ENCODE measurements around the gene RTL5. TPM values are rescaled to one million over a fixed set of nuclear protein-coding genes. Genes with fewer than 3 reads are reported as not detected.
A peak's percentile ranks its signal among the peaks of the same experiment; 100 is the strongest.

RTL5 gene
- total RNA-seq, 1 experiment from 2014 or later = 2.5 TPM

GRCh38 chrX:72129661-72130060 is 2.1 kb downstream of the RTL5 start:
- H3K27me3 ChIP-seq (ENCODE audit: insufficient read depth, low read length) = no peaks in the 10 kb centered on the region
- peaks cover 4 to 18% of the 10 kb centered on the region in 2 experiments; a peak in 3 of 4 replicates for H3K4me1 ChIP-seq (ENCODE audit: control insufficient read depth in 1 of 2, insufficient read depth in 2 of 2, low read length in 2 of 2)
- no peak overlapping the region for H3K9ac ChIP-seq (ENCODE audit: low read length)
- no peaks in the 10 kb centered on the region for H3K9me2 ChIP-seq (ENCODE audit: insufficient read depth)
- BruUV-seq (replicated peaks) = no TSS peak
- intact Hi-C loops (cut with micrococcal nuclease) = loop anchor here (5.0 to 10.0 kb wide), 2 partner anchors 127 to 255 kb away; no protein-coding TSS in a partner anchor
- H2AFZ ChIP-seq (ENCODE audit: low read depth, low read length, poor library complexity, severe bottlenecking) = no peak overlapping the region
- no peaks in the 10 kb centered on the region for H3K9me3 ChIP-seq (ENCODE audit: control insufficient read depth in 1 of 2, insufficient read depth in 1 of 2, low read depth in 1 of 2, low read length in 2 of 2)
- ATAC-seq (no peak), DNase-seq (ENCODE audit: low read depth, low spot score) (no peak)
- H3K79me2 ChIP-seq (ENCODE audit: insufficient read depth, low read length) = no peaks in the 10 kb centered on the region
- RAD21 ChIA-PET (ENCODE audit: low non-redundant PET in 1 of 2, low total read pairs in 2 of 2, uncharacterized antibody in 2 of 2, unreplicated experiment in 2 of 2) = no interaction called here
- CTCF ChIA-PET = interaction anchor here (0.9 kb wide), 1 partner anchor 51 kb away, joined by 3 read pairs; no protein-coding TSS in a partner anchor
- no peaks in the 10 kb centered on the region for H4K20me1 ChIP-seq (ENCODE audit: insufficient read depth)
- H3K27ac ChIP-seq (ENCODE audit: low read depth, low read length) = no peak overlapping the region
- H3K36me3 ChIP-seq (ENCODE audit: control insufficient read depth in 1 of 2, insufficient read depth in 2 of 2, low read length in 2 of 2) = no peaks in the 10 kb centered on the region
- H3K4me3 ChIP-seq (replicated peaks in 1 of 2; ENCODE audit: low read depth in 1 of 2, low read length in 2 of 2) = no peak overlapping the region
- H3K4me2 ChIP-seq (ENCODE audit: low read length) = no peak overlapping the region
- POLR2A ChIA-PET = no interaction called here
- TF ChIP-seq, protein P1, sequence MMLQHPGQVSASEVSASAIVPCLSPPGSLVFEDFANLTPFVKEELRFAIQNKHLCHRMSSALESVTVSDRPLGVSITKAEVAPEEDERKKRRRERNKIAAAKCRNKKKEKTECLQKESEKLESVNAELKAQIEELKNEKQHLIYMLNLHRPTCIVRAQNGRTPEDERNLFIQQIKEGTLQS (IDR thresholded peaks at IDR 0.05) = no peak
- no peak for TF ChIP-seq EGR1 (IDR thresholded peaks at IDR 0.05; ENCODE audit: low read depth)
- no peak for TF ChIP-seq CTCF (IDR thresholded peaks at IDR 0.05 in 2 of 3, conservative IDR thresholded peaks at IDR 0.05 in 1 of 3; ENCODE audit: borderline replicate concordance in 1 of 3, insufficient read depth in 1 of 3, low read depth in 2 of 3, low read length in 2 of 3)

GRCh38 chrX:72128881-72129280 is 2.8 kb downstream of the RTL5 start:
- ATAC-seq = peak; percentile 28; the same call in 1 of the 2 replicates
- Histone ChIP-seq H3K9ac (ENCODE audit: low read length) (no peak overlapping the region), H3K4me2 (ENCODE audit: low read length) (no peak overlapping the region), H3K27ac (ENCODE audit: low read depth, low read length) (no peak overlapping the region), H3K4me1 (ENCODE audit: control insufficient read depth in 1 of 2, insufficient read depth in 2 of 2, low read length in 2 of 2) (peaks cover 4 to 18% of the 10 kb centered on the region in 2 experiments; a peak in 3 of 4 replicates), H4K20me1 (ENCODE audit: insufficient read depth) (no peaks in the 10 kb centered on the region), H3K9me2 (ENCODE audit: insufficient read depth) (no peaks in the 10 kb centered on the region), H3K79me2 (ENCODE audit: insufficient read depth, low read length) (no peaks in the 10 kb centered on the region), H3K9me3 (ENCODE audit: control insufficient read depth in 1 of 2, insufficient read depth in 1 of 2, low read depth in 1 of 2, low read length in 2 of 2) (no peaks in the 10 kb centered on the region), H2AFZ (ENCODE audit: low read depth, low read length, poor library complexity, severe bottlenecking) (no peak overlapping the region), H3K4me3 (replicated peaks in 1 of 2; ENCODE audit: low read depth in 1 of 2, low read length in 2 of 2) (no peak overlapping the region), H3K36me3 (ENCODE audit: control insufficient read depth in 1 of 2, insufficient read depth in 2 of 2, low read length in 2 of 2) (no peaks in the 10 kb centered on the region), H3K27me3 (ENCODE audit: insufficient read depth, low read length) (no peaks in the 10 kb centered on the region)
- no peak for DNase-seq (ENCODE audit: low read depth, low spot score)
- BruUV-seq (replicated peaks) = no TSS peak
- ChIA-PET RAD21 (ENCODE audit: low non-redundant PET in 1 of 2, low total read pairs in 2 of 2, uncharacterized antibody in 2 of 2, unreplicated experiment in 2 of 2) (no interaction called here), CTCF (interaction anchor here (0.9 kb wide), 1 partner anchor 52 kb away, joined by 3 read pairs; no protein-coding TSS in a partner anchor), POLR2A (no interaction called here)
- TF ChIP-seq YY1 (IDR thresholded peaks at IDR 0.05; ENCODE audit: extremely low read depth, insufficient replicate concordance, low read depth, low read length) = no peak
- peak; percentile 24 to 47 (median 47); a peak in 5 of 6 replicates for TF ChIP-seq CTCF (IDR thresholded peaks at IDR 0.05 in 2 of 3, conservative IDR thresholded peaks at IDR 0.05 in 1 of 3; ENCODE audit: borderline replicate concordance in 1 of 3, insufficient read depth in 1 of 3, low read depth in 2 of 3, low read length in 2 of 3)
- intact Hi-C loops (cut with micrococcal nuclease) = loop anchor here (5.0 to 10.0 kb wide), 2 partner anchors 127 to 254 kb away; no protein-coding TSS in a partner anchor

Measured in HCT116 (cell line).